HG03457 (cell line): ENCODE data around the gene C10orf143.

Experiments
- ATAC-seq: cut with Tn5 transposase; IDR thresholded peaks from one replicate; pipeline ENCODE4 v1.9.1; 2021; ENCODE audit warnings: moderate number of reproducible peaks; ENCODE audit not compliant: unreplicated experiment

Gene C10orf143

GRCh38 chr10:130054021-130054420 is 56.6 kb downstream of the C10orf143 start:
- ATAC-seq: no peak

DNA sequence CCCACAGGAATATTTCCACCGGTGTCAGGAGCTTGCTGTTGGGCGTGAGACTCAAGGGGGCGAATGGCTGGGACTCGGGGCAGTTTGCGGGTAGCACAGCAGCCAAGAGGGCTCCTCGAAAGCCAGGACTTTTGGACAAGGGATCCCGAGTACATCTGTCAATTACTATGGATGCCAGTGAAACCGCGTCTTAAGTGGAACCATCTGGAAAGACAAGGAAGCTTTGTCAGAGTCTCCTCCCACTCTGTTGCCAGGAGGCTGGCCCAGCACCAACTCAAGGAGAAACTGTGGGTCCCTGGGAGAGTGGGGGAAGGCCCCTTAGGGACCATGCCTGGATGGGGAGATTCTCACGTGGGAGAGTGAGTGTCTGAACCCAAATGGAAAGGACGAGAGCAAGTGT is 57.1 kb downstream of the C10orf143 start:
- no peak for ATAC-seq

- ATAC-seq: no peak
These were observed 58.4 kb downstream of the C10orf143 start for GRCh38 chr10:130052193-130052592.

- ATAC-seq: no peak
These were observed 59.9 kb downstream of the C10orf143 start for GRCh38 chr10:130050721-130051120.

- ATAC-seq: no peak
These were observed 60.6 kb downstream of the C10orf143 start for GRCh38 chr10:130049987-130050386.

- no peak for ATAC-seq
These were observed 61.4 kb downstream of the C10orf143 start for GRCh38 chr10:130049244-130049643.

- ATAC-seq: no peak
These were observed 62.5 kb downstream of the C10orf143 start for GRCh38 chr10:130048081-130048480.

DNA sequence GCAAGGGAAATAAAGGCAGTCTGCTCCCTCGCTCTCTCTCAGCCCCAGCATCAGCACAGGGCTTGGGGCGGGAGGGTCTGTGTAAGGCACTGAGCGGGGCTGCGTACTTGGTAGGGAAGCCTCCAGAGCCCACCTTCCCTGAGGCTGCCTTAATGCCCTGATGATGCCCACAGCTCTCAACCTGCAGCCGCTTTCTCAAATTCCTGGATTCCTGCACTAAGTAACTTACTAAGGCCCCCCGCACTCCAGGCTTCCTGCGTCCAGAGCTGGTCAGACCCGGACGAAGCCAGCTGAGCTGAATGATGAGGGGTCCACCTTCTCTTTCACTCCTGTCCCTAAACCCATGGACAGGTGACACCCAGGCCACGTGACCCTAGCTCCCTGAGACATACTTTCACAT is 63.3 kb downstream of the C10orf143 start:
- no peak for ATAC-seq

- no peak for ATAC-seq
These were observed 64.0 kb downstream of the C10orf143 start for GRCh38 chr10:130046591-130046990.

- ATAC-seq: no peak
These were observed 64.8 kb downstream of the C10orf143 start for GRCh38 chr10:130045801-130046321.

GRCh38 chr10:130045091-130045652 is 65.5 kb downstream of the C10orf143 start:
- ATAC-seq: no peak

DNA sequence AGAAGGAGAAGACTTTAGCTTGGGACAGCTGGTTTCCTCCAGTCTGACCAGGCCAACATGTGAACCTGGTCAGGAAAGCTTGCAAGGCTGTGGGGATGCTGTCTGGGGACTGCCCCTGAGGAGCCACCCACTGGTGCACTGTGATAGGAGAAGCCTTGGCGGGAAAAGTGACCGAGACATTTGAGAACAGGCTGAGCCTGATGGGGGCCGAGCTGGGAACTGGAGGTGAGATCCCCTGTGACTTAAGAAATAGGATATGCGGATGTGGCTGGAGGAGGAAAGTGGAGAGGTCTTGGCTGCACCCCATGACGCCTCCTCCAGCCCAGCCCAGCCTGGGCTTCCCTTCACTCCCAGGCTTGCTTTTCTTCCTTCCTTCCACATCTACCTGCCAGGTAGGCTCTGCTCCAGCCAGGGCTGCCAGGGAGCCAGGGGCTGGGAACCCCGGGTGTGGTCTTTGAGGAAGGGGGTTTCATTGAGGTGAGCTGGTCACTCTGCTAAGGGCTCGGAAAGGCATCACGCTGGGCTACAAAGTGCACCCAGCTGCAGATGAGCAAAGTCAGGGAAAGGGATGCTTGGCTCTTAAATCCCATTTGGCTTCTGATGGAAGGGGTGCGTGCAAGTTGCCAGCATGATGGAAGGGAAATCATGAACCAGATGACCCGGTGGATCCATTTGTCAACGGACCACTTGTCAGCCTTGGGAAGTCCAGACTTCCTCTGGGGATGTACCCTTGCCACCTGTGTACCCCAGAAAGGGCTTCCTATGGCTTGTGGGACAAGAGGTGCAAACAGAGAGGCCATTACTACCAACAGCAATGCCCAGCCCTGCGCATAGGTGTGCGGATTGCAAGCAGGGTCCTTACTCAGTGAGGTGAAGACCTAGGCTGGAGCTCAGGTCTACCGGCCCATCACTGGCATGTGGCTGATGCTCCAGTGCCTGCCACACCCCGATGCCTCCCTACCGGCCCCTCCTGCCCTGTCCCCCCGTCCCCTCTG is 66.3 kb downstream of the C10orf143 start:
- no peak for ATAC-seq

DNA sequence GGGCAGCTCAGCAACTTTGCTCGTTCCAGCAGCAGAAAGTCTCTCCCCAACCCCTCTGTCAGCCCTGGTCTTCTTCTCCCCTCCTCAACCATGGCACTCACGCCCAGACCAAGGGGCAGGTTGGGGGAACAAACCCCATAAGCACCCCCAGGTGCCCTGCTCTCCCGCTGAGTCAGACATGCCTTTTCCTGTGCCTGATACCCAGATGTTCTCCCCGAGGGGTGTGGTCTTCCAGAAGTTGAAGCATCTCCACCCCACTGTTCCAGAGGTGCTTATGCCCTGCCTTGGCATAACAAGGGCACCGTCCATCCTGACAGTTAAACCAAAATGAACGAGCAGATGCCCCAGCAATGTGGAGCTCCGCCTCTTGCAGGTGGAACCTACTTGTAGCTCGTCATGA is 67.1 kb downstream of the C10orf143 start:
- ATAC-seq: no peak

GRCh38 chr10:130042381-130042780 is 68.2 kb downstream of the C10orf143 start:
- ATAC-seq: no peak

DNA sequence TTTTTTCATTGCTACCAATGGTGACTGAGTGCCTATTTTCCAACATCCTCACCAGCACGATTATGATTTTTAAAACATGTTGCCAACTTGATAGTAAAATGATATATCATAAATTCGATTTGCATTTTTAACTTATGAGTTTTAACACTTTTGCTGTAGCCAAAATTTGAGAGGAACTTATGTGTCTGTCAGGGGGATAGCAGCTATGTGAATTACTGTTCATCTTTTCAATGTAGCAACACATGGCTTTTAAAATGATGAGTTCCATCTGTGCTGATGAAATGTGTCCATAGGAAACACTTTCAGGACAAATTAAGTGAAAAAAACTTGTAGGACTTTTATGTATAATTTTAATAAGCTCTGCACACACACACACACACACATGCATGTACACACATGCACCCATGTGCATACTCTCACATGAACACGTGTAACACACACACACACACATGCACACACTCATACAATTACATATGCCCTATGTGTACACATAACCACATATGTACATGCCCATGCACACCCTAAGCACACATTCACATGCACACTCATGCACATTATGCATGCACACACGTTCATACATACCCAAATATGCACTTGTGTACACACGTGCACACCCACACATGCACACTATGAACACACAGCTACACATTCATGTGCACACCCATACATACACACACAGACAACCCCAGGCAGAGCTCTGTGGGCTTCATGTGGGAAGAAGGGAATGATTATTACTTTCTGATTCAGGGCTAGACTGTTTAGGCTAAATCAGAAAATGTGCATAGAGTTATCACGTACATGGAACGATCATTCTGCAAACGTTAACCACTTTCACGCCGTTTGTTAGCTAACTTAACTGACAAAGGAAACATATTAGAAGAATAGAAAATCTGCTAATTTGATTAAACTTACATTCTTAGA is 68.9 kb downstream of the C10orf143 start:
- ATAC-seq: no peak

GRCh38 chr10:130040817-130041330 is 69.8 kb downstream of the C10orf143 start:
- ATAC-seq: no peak

GRCh38 chr10:130040351-130040750 is 70.3 kb downstream of the C10orf143 start:
- ATAC-seq: no peak

DNA sequence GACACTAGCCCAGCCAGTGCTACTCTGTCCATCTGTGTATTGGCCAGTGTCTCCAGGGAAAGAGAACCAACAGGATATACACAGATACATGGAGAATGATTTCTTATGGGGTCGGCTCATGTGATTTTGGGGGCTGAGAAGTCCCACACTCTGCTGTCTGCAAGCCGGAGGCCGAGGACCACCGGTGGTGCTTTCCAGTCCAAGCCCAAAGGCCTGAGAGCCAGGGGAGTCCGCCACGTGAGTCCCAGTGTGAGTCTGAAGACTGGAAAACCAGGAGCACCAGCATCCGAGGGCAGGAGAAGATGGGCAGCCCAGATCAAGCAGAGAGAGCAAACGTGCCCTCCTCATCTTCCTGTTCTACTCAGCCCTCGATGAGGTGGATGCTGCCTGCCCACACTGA is 71.5 kb downstream of the C10orf143 start:
- ATAC-seq: no peak

- no peak for ATAC-seq
These were observed 72.0 kb downstream of the C10orf143 start for GRCh38 chr10:130038611-130039109.

DNA sequence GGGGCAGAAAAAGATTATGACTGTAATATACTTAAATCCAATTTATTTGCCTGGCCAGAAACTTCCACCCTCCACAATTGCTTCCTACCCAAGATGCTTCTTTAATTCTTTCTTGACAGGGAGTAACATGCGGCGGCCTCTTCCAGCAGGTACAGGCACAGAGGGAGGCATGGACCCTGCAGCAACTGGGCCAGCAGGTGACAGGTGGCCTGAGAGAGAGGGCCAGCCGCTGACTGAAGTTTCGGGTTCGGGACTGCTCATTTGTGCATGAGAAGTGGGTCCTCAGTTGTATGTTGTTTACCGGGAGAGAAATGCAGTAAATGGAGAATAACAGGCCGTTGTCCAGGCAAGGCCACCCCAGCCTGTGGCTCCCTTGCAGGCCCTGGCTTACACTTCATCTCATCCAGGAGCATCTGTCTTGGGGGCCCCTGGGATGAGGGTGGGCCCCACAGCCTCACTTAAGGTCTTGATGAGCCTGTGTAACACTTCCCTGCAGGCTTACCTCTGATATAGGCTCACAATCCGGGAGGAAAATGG is 72.5 kb downstream of the C10orf143 start:
- ATAC-seq: no peak
